CD4-positive, alpha-beta T cell treated with Interleukin-4 for 4 hours (primary cell): ENCODE results near the gene CTIF.

Experiments used
- DNase-seq: peaks from one replicate; pipeline ENCODE4 v3.0.0-alpha.2; 2020

Gene CTIF

GRCh38 chr18:48607056-48607984, 68.5 kb downstream of the CTIF start:
- DNase-seq = no peak

GRCh38 chr18:48608581-48608980, 69.8 kb downstream of the CTIF start:
- no peak for DNase-seq

- DNase-seq = no peak
These were observed 70.3 kb downstream of the CTIF start for GRCh38 chr18:48609114-48609513.

- DNase-seq = no peak
These were observed 71.3 kb downstream of the CTIF start for GRCh38 chr18:48609820-48610815.

GRCh38 chr18:48611203-48611602, 72.4 kb downstream of the CTIF start:
- no peak for DNase-seq

GRCh38 chr18:48611785-48612480, 73.1 kb downstream of the CTIF start:
- no peak for DNase-seq

GRCh38 chr18:48612511-48612910, 73.7 kb downstream of the CTIF start:
- no peak for DNase-seq

GRCh38 chr18:48612917-48613316, 74.1 kb downstream of the CTIF start:
- no peak for DNase-seq

- no peak for DNase-seq
These were observed 75.0 kb downstream of the CTIF start for GRCh38 chr18:48613589-48614404.

GRCh38 chr18:48615566-48616401, 77.0 kb downstream of the CTIF start:
- DNase-seq = no peak

GRCh38 chr18:48616484-48617255, 77.8 kb downstream of the CTIF start:
- no peak for DNase-seq

GRCh38 chr18:48617844-48618497, 79.1 kb downstream of the CTIF start:
- no peak for DNase-seq

GRCh38 chr18:48619016-48619415, 80.2 kb downstream of the CTIF start:
- no peak for DNase-seq

- no peak for DNase-seq
These were observed 80.7 kb downstream of the CTIF start for GRCh38 chr18:48619501-48619900.

- DNase-seq = no peak
These were observed 81.2 kb downstream of the CTIF start for GRCh38 chr18:48620071-48620470.

GRCh38 chr18:48621240-48621639, 82.4 kb downstream of the CTIF start:
- DNase-seq = no peak

GRCh38 chr18:48621815-48622555, 83.2 kb downstream of the CTIF start:
- no peak for DNase-seq

- no peak for DNase-seq
These were observed 84.1 kb downstream of the CTIF start for GRCh38 chr18:48622911-48623431.
